H1 (cell line): ENCODE measurements around the gene BCL2L14. TPM values are rescaled to one million over a fixed set of nuclear protein-coding genes. Genes with fewer than 3 reads are reported as not detected.

Source experiments
- CBX5 ChIP-seq: fragments of 300-800, 300-1000 bp; sonication (generic); IDR thresholded peaks from 2 replicates; pipeline ENCODE4 v1.7.1; 2016; ENCODE audit warnings: antibody characterized with exemption, low read length, low read depth
- EP300 ChIP-seq, 2 experiments: IDR thresholded peaks; 1 replicate in 1 of 2; 2 replicates in 1 of 2; pipeline ENCODE4 v1.6.1; 2011 to 2012; ENCODE audit warnings: low read depth in 2 of 2, low read length in 2 of 2, mild to moderate bottlenecking in 2 of 2, borderline replicate concordance in 1 of 2, inconsistent platforms in 1 of 2, moderate library complexity in 1 of 2
- HDAC6 ChIP-seq: IDR thresholded peaks from one replicate; pipeline ENCODE4 v1.7.1; 2012; ENCODE audit warnings: low read depth, mild to moderate bottlenecking, inconsistent platforms, low read length, moderate library complexity
- polyA plus RNA-seq, 7 experiments: library from polyadenylated mRNA; depleted of rRNA in 3 of 7; stranded (reverse) in 5 of 7; unstranded in 2 of 7; fragments of >200 nt in 5 of 7; fragments of 200-250 nt in 2 of 7; gene quantifications; 1 replicate in 5 of 7; 2 replicates in 1 of 7; 4 replicates in 1 of 7; pipeline versions ENCODE4 v1.2.1 to v1.2.3, GENCODE V29; 2011 to 2013; ENCODE audit warnings: missing spikeins in 2 of 7, mixed read lengths in 2 of 7
- total RNA-seq: library from RNA; stranded (reverse); fragmentation: NEBNext Ultra II Directional; extraction: Animal tissue kit (Norgen Biotek cat#: 25700); gene quantifications from 2 replicates; pipeline ENCODE4 v1.2.1, GENCODE V29; 2021
- TF ChIP-seq, protein P1 (sequence below), 3 experiments: IDR thresholded peaks; 1 replicate in 2 of 3; 2 replicates in 1 of 3; pipeline versions ENCODE4 v1.5.1 to v1.6.1; 2011; ENCODE audit warnings: low read length in 3 of 3, mild to moderate bottlenecking in 3 of 3, inconsistent platforms in 2 of 3, low read depth in 1 of 3, moderate library complexity in 1 of 3; ENCODE audit not compliant: insufficient read depth in 1 of 3; ENCODE audit errors: control extremely low read depth in 1 of 3

The BCL2L14 gene
- total and polyA plus RNA-seq, 2 of the 8 experiments (the other 6 are each of a cell fraction or from before 2014, with no cell fraction given): 0.80 to 2.4 TPM

DNA sequence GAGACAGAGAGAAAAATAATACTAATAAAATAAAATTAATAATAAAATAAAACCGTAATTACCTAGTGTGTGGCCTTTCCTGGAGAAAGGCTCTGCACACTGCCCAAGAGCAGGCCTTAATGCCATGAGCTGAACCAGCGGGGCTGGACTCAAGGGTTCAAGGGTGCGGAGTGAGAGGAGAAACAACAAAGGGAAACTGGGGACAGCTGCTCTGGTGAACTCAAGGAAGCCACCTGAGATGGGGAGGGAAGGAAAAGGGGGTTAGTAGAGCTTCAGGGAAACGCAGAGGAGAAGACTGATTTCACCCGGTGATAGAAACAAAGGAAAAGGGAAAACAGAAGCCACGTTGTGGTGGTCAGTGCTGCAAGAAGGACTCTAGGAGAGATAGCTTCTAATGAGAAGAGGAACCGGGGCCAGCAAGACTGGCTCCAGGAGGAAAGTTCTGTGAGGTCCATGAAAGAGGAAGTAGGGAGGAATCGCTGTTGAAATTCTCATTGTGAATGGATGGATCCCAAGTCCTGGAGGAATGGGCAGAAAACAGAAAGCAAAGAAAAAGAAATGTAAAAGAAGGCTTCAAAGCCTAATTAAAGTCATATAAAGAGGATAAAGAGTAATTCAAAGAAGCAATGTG, 48.3 kb upstream of the BCL2L14 start (continued):
- TF ChIP-seq, protein P1, sequence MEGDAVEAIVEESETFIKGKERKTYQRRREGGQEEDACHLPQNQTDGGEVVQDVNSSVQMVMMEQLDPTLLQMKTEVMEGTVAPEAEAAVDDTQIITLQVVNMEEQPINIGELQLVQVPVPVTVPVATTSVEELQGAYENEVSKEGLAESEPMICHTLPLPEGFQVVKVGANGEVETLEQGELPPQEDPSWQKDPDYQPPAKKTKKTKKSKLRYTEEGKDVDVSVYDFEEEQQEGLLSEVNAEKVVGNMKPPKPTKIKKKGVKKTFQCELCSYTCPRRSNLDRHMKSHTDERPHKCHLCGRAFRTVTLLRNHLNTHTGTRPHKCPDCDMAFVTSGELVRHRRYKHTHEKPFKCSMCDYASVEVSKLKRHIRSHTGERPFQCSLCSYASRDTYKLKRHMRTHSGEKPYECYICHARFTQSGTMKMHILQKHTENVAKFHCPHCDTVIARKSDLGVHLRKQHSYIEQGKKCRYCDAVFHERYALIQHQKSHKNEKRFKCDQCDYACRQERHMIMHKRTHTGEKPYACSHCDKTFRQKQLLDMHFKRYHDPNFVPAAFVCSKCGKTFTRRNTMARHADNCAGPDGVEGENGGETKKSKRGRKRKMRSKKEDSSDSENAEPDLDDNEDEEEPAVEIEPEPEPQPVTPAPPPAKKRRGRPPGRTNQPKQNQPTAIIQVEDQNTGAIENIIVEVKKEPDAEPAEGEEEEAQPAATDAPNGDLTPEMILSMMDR (IDR thresholded peaks at IDR 0.05; ENCODE audit: control extremely low read depth in 1 of 3, insufficient read depth in 1 of 3, low read depth in 1 of 3, low read length in 3 of 3): no peak
- TF ChIP-seq HDAC6 (no peak), EP300 (IDR thresholded peaks at IDR 0.05; ENCODE audit: borderline replicate concordance in 1 of 2, low read depth in 2 of 2, low read length in 2 of 2) (no peak), CBX5 (no peak)
